Psoas muscle (tissue), 8 donors: ENCODE data around the gene RETN. TPM values are rescaled to one million over a fixed set of nuclear protein-coding genes. Genes with fewer than 3 reads are reported as not detected.

Experiments used
- ATAC-seq, 4 donors: fragments of 200-7000 bp; cut with Tn5 transposase; one replicate each; pipeline ENCODE4 v1.9.1; 2020; ENCODE audit warnings: moderate library complexity in 3 of 4, mild to moderate bottlenecking in 2 of 4
- DNase-seq, 2 donors: peaks; one replicate each; pipeline ENCODE4 v3.0.0-alpha.2; 2020
- H3K27ac ChIP-seq: fragments of 200-600 bp; one replicate; pipeline ENCODE4 v1.8.0; 2022
- H3K27me3 ChIP-seq, 3 donors: fragments of 200-600 bp in 1 of 3; one replicate each; pipeline versions ENCODE4 v1.6.1 to v1.8.0; 2013 to 2022; ENCODE audit warnings: low read length in 2 of 3, mild to moderate bottlenecking in 2 of 3, moderate library complexity in 1 of 3; ENCODE audit not compliant: insufficient read depth in 3 of 3
- H3K36me3 ChIP-seq, 2 donors: fragments of 200-600 bp in 1 of 2; one replicate each; pipeline versions ENCODE4 v1.6.1 to v1.8.0; 2013 to 2022; ENCODE audit warnings: low read depth in 1 of 2, mild to moderate bottlenecking in 1 of 2, moderate library complexity in 1 of 2; ENCODE audit not compliant: insufficient read depth in 1 of 2
- H3K4me1 ChIP-seq: fragments of 200-600 bp; one replicate; pipeline ENCODE4 v1.8.0; 2022
- H3K4me3 ChIP-seq: fragments of 200-600 bp; one replicate; pipeline ENCODE4 v1.8.0; 2022; ENCODE audit warnings: mild to moderate bottlenecking
- H3K9me3 ChIP-seq: fragments of 200-600 bp; one replicate; pipeline ENCODE4 v1.8.0; 2022
- WGBS, 3 donors: extraction: QIAGEN DNeasy Blood & Tissue Kit; methylation state at CpG; one replicate each; pipeline versions ENCODE4 v1.1.6 to v1.1.7; 2013; 5-methylcytosine and 5-hydroxymethylcytosine counted together
- intact Hi-C, 2 donors: fragments of 100-400 bp; cut with DNase I; formaldehyde crosslinking; loops; one replicate each; pipeline versions ENCODE4 v1.11.0 to v1.14.2; 2022
- polyA plus RNA-seq, 3 donors: library from polyadenylated mRNA; stranded (reverse); fragments of 200-250 nt; gene quantifications; one replicate each; pipeline ENCODE4 v1.2.3, GENCODE V29; 2013
- total RNA-seq, 4 donors: library from RNA; stranded (reverse); fragmentation: NEBNext Ultra II Directional in 2 of 4; extraction: Animal tissue kit (Norgen Biotek cat#: 25700) in 2 of 4; gene quantifications; one replicate each; pipeline versions ENCODE4 v1.2.1 to v1.2.4, GENCODE V29; 2021 to 2023
- TF ChIP-seq, protein P1 (sequence below): fragments of 200-600 bp; IDR thresholded peaks from one replicate; pipeline ENCODE4 v1.8.0; 2022; ENCODE audit warnings: antibody characterized with exemption
- donor health status: healthy with polysubstance abuse.
- donor health status: DM: no; HTN: no; CAD: no; lungs with moderate emphysema.
- donor health status: Bipolar disorder and iron deficiency.
- donor health status: healthy.
- donor health status: DM: yes; HTN: yes; CAD: no.
- donor health status: DM: no; HTN: no; CAD: no.
- donor health status: DM: no; HTN: no; CAD: no.
- donor health status: DM: yes; HTN: yes; CAD: no.

Gene RETN
- total and polyA plus RNA-seq, 7 donors: 0.46 to 4.7 (median 0.57) TPM; not detected in 2

- H3K9me3 ChIP-seq: no peaks in the 10 kb centered on the region
- no peak overlapping the region for H3K27ac ChIP-seq
- no peaks in the 10 kb centered on the region for H3K36me3 ChIP-seq
- H3K4me1 ChIP-seq: no peaks in the 10 kb centered on the region
- H3K27me3 ChIP-seq: peaks cover 0 to 4% (median 0%) of the 10 kb centered on the region in 3 donors
- ATAC-seq (no peak), DNase-seq (no peak)
- intact Hi-C loops: no loop called here
- H3K4me3 ChIP-seq: no peak overlapping the region
- TF ChIP-seq, protein P1, sequence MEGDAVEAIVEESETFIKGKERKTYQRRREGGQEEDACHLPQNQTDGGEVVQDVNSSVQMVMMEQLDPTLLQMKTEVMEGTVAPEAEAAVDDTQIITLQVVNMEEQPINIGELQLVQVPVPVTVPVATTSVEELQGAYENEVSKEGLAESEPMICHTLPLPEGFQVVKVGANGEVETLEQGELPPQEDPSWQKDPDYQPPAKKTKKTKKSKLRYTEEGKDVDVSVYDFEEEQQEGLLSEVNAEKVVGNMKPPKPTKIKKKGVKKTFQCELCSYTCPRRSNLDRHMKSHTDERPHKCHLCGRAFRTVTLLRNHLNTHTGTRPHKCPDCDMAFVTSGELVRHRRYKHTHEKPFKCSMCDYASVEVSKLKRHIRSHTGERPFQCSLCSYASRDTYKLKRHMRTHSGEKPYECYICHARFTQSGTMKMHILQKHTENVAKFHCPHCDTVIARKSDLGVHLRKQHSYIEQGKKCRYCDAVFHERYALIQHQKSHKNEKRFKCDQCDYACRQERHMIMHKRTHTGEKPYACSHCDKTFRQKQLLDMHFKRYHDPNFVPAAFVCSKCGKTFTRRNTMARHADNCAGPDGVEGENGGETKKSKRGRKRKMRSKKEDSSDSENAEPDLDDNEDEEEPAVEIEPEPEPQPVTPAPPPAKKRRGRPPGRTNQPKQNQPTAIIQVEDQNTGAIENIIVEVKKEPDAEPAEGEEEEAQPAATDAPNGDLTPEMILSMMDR: no peak
- 84 to 91% (median 90%) methylated on average over 16 to 20 of the region's 20 CpGs for WGBS, 3 donors
These were observed 24.3 kb upstream of the RETN start for GRCh38 chr19:7644550-7644877.

GRCh38 chr19:7645163-7645562 is 23.7 kb upstream of the RETN start:
- Histone ChIP-seq H3K4me1 (no peaks in the 10 kb centered on the region), H3K27me3 (peaks cover 0 to 4% (median 0%) of the 10 kb centered on the region in 3 donors), H3K36me3 (no peaks in the 10 kb centered on the region), H3K4me3 (no peak overlapping the region), H3K9me3 (no peaks in the 10 kb centered on the region), H3K27ac (no peak overlapping the region)
- TF ChIP-seq, protein P1: no peak
- ATAC-seq (no peak), DNase-seq (no peak)
- intact Hi-C loops: no loop called here
- WGBS, 3 donors: 80 to 85% (median 83%) methylated on average over 14 of the region's 14 CpGs

DNA sequence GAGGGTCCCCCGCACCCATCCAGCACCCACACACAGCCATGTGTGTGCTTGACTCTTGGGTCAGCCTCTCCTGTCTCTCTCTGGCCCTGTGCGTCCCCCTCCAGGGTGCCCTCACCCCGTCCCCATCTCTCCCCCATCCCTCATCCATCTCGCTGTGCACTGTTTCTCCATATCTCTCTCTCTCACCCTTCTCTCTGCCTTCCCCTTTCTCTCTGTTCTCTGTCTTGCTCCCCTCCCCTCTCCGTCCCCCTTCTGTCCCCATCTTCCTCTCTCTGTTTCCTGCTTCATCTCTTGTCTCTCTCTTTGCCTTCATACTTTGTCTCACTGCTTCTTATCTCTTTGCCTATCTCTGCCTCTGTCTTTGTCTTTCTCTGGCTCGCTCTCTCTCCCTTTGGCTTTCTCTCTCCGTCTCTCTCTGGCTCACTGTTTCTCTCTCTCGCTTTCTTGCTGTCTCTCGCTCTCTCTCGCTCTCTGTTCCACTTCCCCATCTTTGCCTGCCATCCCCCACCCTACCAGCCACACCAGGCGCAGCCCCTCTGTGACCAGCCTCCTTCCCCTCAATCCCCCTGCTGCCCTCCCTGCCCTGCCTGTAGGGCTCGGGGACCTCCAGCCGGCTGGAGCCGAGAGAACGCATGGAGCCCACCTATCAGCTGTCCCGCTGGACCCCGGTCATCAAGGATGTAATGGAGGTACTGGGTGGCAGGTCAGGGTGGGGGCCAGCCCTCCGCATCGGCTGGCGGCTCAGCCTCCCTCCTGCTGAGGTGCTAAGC is 23.0 kb upstream of the RETN start:
- Histone ChIP-seq H3K36me3 (no peaks in the 10 kb centered on the region), H3K4me1 (no peaks in the 10 kb centered on the region), H3K27ac (no peak overlapping the region), H3K27me3 (peaks cover 0 to 4% (median 0%) of the 10 kb centered on the region in 3 donors), H3K9me3 (no peaks in the 10 kb centered on the region), H3K4me3 (no peak overlapping the region)
- ATAC-seq (no peak), DNase-seq (no peak)
- intact Hi-C loops: no loop called here
- WGBS, 3 donors: 54 to 57% (median 57%) methylated on average over 19 to 20 of the region's 20 CpGs
- TF ChIP-seq, protein P1: no peak

- Histone ChIP-seq H3K27ac (no peak overlapping the region), H3K4me1 (no peaks in the 10 kb centered on the region), H3K4me3 (no peak overlapping the region), H3K36me3 (no peaks in the 10 kb centered on the region), H3K27me3 (peaks cover 0 to 4% (median 0%) of the 10 kb centered on the region in 3 donors), H3K9me3 (no peaks in the 10 kb centered on the region)
- DNase-seq (no peak), ATAC-seq (no peak)
- intact Hi-C loops: no loop called here
- TF ChIP-seq, protein P1: no peak
- 66 to 83% (median 81%) methylated on average over 7 to 8 of the region's 8 CpGs for WGBS, 3 donors
These were observed 22.5 kb upstream of the RETN start for GRCh38 chr19:7646426-7646700.

- H3K4me1 ChIP-seq: peaks cover under 1% of the 10 kb centered on the region
- H3K9me3 ChIP-seq: no peaks in the 10 kb centered on the region
- DNase-seq (no peak), ATAC-seq (no peak)
- H3K4me3 ChIP-seq: no peak overlapping the region
- no peaks in the 10 kb centered on the region for H3K36me3 ChIP-seq
- 84 to 91% (median 91%) methylated on average over 25 to 26 of the region's 26 CpGs for WGBS, 3 donors
- intact Hi-C loops: no loop called here
- H3K27ac ChIP-seq: no peak overlapping the region
- TF ChIP-seq, protein P1: no peak
- peaks cover 0 to 4% (median 0%) of the 10 kb centered on the region in 3 donors for H3K27me3 ChIP-seq
These were observed 21.7 kb upstream of the RETN start for GRCh38 chr19:7647156-7647555.
